GM18870 (cell line): Measurements from ENCODE around the gene MYH3.

Experiments
- ATAC-seq: cut with Tn5 transposase; IDR thresholded peaks from one replicate; pipeline ENCODE4 v1.9.1; 2021; ENCODE audit warnings: moderate library complexity; ENCODE audit not compliant: unreplicated experiment

MYH3 gene

GRCh38 chr17:10616502-10617119 is 40.5 kb downstream of the MYH3 start:
- peak; percentile 53 for ATAC-seq

GRCh38 chr17:10614536-10615155 is 42.5 kb downstream of the MYH3 start:
- ATAC-seq, result no peak

GRCh38 chr17:10613775-10614513 is 43.2 kb downstream of the MYH3 start:
- no peak for ATAC-seq

- ATAC-seq, result no peak
These were observed 44.0 kb downstream of the MYH3 start for GRCh38 chr17:10612957-10613744.

GRCh38 chr17:10610884-10611283 is 46.2 kb downstream of the MYH3 start:
- ATAC-seq, result no peak

GRCh38 chr17:10608244-10608643 is 48.9 kb downstream of the MYH3 start:
- no peak for ATAC-seq

- ATAC-seq, result no peak
These were observed 51.0 kb downstream of the MYH3 start for GRCh38 chr17:10606110-10606509.

- ATAC-seq, result no peak
These were observed 51.8 kb downstream of the MYH3 start for GRCh38 chr17:10605221-10605783.

GRCh38 chr17:10604521-10604920 is 52.6 kb downstream of the MYH3 start:
- no peak for ATAC-seq

GRCh38 chr17:10603931-10604330 is 53.2 kb downstream of the MYH3 start:
- no peak for ATAC-seq

GRCh38 chr17:10600571-10600970 is 56.5 kb downstream of the MYH3 start:
- no peak for ATAC-seq

GRCh38 chr17:10598621-10599020 is 58.5 kb downstream of the MYH3 start:
- ATAC-seq, result no peak

GRCh38 chr17:10589553-10590145 is 67.5 kb downstream of the MYH3 start:
- ATAC-seq, result no peak

GRCh38 chr17:10585529-10585928 is 71.6 kb downstream of the MYH3 start:
- ATAC-seq, result no peak

- no peak for ATAC-seq
These were observed 73.3 kb downstream of the MYH3 start for GRCh38 chr17:10583834-10584233.

GRCh38 chr17:10579270-10579669 is 77.8 kb downstream of the MYH3 start:
- peak; percentile 63 for ATAC-seq
